Measurements from ENCODE around the gene ART5. TPM values are rescaled to one million over a fixed set of nuclear protein-coding genes. Genes with fewer than 3 reads are reported as not detected.
"Not testable (repeated sequence)": the region's sequence is repeated elsewhere in the genome, so short reads cannot be mapped to it uniquely, and the experiment has no call there.

The ART5 gene
- total RNA-seq, 1 donor from 2014 or later, result not detected

GRCh38 chr11:3658252-3658651 is 16.5 kb upstream of the ART5 start:
- DNase-seq (ENCODE audit: low read depth in 2 of 2), result no peak

- not testable (repeated sequence) for DNase-seq (ENCODE audit: low read depth in 2 of 2)
Measured at GRCh38 chr11:3657331-3657730, 15.5 kb upstream of the ART5 start.

DNA sequence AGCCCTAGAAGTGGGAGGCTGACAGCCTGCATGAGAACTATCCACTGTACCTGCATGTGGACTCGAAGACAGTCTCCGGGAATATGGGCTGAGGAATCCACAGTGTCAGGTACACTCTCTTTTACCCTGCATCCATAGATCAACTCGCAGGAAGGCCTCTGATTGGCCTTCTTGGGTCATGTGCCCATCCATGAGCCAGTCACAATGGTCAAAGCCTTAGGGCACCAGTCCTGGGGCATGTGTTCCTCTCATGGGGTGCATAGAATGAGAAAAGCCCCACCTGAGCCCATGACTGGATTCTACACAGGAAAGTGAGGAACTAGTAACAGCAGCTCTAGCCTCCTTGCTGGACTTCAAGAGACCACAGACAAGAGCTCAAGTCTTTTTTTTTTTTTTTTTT is 13.8 kb upstream of the ART5 start:
- no peak for DNase-seq (ENCODE audit: low read depth in 2 of 2)

GRCh38 chr11:3652514-3652913 is 10.7 kb upstream of the ART5 start:
- DNase-seq (ENCODE audit: low read depth in 2 of 2), result not testable (repeated sequence)

DNA sequence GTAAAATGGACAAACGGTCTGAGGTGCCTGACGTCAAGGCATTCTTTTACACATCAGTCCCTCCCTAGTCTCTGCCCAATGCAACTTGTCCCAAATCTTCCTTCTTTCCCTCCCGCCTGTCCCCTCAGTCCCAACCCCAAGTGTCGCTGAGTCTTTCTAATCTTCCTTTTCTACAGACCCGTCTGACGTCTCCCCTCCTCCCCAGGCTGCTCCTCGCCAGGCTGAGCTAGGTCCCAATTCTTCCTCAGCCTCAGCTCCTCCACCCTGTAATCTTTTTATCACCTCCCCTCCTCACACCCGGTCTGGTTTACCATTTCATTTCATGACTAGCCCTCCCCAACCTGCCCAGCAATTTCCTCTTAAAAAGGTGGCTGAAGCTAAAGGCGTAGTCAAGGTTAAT is 7.6 kb upstream of the ART5 start:
- DNase-seq (ENCODE audit: low read depth in 2 of 2), result not testable (repeated sequence)

DNA sequence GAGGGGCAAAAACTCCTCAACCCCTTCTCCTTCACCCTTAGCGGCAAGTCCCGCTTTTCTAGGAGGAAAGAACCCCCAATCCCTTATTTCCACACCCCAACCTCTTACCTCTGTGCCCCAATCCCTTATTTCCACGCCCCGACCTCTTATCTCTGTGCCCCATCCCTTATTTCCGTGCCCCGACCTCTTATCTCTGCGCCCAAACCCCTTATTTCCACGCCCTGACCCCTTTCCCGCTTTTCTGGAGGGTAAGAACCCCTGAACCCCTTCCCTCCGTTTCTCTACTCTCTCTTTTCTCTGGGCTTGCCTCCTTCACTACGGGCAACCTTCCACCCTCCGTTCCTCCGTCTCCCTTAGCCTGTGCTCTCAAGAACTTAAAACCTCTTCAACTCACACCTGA is 7.1 kb upstream of the ART5 start:
- DNase-seq (ENCODE audit: low read depth in 2 of 2), result not testable (repeated sequence)

GRCh38 chr11:3645552-3645951 is 3.8 kb upstream of the ART5 start:
- no peak for DNase-seq (ENCODE audit: low read depth in 2 of 2)

DNA sequence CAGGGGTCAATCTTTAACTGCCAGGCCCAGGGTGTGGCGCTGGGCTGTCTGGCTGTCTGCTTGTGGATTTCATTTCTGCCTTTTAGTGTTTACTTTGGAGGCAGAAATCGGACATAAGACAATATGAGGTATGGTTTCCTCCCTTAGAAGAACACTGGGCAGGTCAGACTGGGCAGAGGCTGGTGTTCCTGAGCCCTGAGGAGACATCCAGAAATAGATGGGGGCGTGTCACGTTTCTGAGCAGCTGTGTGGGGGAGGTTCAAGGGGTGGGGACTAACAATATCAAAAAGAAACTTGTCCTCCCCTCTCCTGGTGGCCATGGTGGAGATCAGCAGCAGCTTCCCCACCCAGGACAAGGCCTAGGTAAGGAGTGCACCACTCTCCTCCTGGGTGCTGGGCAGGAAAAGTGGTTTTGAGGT is 3.0 kb upstream of the ART5 start, which contains the start of gene ART1:
Gene ART1, plus strand, starts transcription at position 312 of the 419 bp plus-strand sequence. CDS start 14,086 bp downstream, outside the sequence.
- DNase-seq (ENCODE audit: low read depth in 2 of 2), result peak in 1 of 2 donors; percentile 28

- not testable (repeated sequence) for DNase-seq (ENCODE audit: low read depth in 2 of 2)
Measured at GRCh38 chr11:3643102-3643546, 1.3 kb upstream of the ART5 start.

GRCh38 chr11:3642071-3642951 is 519 bp upstream of the ART5 start:
- DNase-seq (ENCODE audit: low read depth in 2 of 2), result peak; percentile 39 to 48

- DNase-seq (ENCODE audit: low read depth in 2 of 2), result no peak
Measured at GRCh38 chr11:3641191-3641590, 601 bp downstream of the ART5 start.

DNA sequence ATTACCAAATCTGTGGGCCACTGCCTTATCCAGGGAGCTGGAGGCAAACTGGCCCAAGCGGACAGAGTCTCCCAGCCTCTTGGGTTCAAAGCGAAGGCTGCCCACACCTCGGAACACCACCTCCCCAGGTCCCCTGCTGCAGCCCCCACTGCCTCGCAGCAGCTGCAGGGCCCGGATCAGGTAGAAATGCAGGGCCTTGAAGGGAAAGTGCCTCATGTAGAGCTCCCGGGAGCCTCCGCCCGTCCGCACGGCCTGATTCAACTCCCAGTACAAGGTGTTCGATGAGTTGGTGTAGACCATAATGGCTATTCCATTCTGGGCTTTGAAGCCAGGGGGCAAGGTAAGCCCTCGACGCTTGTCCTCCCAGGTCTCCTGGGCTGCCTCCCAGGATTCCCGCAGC is 2.0 kb downstream of the ART5 start:
- no peak for DNase-seq (ENCODE audit: low read depth in 2 of 2)

- no peak for DNase-seq (ENCODE audit: low read depth in 2 of 2)
Measured at GRCh38 chr11:3638513-3638912, 3.3 kb downstream of the ART5 start.

- DNase-seq (ENCODE audit: low read depth in 2 of 2), result no peak
Measured at GRCh38 chr11:3637201-3637600, 4.6 kb downstream of the ART5 start.

GRCh38 chr11:3635641-3636375 is 6.0 kb downstream of the ART5 start:
- DNase-seq (ENCODE audit: low read depth in 2 of 2), result no peak

DNA sequence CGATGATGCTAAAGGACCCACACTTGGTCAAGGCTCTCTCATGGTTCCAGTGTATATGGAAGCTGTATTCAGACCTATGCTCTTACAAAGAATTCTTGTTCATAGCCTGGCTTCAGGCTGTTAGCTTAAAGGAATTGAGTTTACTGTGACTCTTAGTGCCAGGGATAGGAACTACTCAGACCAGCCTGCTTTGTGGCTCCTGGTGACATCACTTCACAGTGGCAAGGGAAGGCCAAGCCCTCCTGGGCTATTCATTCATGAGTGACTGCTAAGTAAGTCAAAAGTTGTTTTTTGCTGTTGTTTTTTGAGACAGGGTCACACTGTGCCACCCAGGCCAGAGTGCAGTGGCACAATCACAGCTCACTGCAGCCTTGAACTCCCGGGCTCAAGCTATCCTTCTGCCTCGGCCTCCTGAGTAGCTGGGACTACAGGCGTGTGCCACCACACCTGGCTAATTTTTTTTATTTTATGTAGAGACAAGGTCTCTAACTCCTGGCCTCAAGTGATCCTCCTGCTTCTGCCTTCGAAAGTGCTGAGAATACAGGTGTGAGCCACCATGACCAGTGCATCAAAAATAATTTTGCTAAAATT is 9.6 kb downstream of the ART5 start:
- no peak for DNase-seq (ENCODE audit: low read depth in 2 of 2)

DNA sequence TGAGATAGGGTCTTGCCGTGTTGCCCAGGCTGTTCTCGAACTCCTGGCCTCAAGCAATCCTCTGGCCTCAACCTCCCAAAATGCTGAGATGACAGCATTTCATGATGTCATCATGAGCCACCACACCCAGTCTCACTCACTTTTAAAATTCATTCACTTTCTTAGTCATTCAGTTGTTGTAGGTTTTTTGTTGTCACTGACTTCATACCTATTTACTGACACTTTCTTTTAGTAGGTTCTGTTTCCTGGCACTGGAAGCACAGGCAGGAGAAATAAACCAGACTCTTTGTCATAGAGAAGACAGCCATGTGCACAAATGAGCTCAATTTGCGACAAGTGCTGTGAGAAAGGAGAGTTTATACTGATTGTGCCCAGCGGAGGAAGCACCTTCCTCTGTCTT is 10.5 kb downstream of the ART5 start:
- no peak for DNase-seq (ENCODE audit: low read depth in 2 of 2)

DNA sequence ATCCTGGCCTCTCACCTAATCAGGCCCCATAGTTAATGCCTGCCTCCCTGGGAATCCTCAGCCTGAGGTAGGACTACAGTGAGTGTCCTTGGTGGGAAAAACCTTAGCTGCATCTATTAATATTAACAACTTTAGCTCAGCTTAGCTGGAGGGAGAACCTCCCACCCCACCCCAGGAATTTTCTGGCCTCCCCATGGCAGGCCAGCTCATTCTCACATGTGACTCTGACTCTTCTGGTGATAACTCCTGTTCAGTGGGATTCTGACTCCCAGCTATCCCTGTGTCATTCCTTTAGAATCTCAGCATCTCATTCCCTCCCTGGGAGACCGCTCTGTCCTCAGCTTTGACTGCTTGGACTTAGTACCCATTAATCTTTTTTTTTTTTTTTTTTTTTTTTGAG is 14.5 kb downstream of the ART5 start:
- DNase-seq (ENCODE audit: low read depth in 2 of 2), result no peak

DNA sequence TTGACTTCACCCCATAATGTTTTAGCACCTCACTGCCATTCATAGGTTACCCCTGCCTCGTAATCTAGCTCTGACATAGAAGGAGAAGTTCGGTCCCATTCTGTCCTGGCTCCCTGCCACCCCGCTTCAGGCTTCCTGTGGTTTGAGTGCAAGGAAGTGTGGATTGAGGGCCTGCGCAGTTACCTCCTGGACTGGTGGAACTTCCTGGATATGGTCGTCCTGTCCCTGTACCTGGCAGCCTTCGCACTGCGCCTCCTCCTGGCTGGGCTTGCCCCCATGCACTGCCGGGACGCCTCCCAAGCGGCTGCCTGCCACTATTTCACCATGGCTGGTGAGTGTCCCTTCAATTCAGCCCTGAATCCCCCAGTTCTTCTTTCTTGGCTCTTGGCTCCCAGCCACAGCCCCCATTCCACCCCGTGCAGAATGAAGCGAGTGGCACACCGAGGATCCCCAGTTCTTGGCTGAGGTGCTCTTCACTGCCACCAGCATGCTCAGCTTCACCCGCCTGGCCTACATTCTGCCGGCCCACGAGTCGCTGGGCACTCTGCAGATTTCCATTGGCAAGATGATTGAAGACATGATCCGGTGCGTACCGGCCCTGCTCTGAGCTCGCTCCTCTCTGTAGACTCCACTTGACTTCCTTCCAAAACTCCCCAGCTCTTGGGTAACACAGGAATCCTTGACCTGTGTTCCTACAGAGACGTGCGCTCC is 15.4 kb downstream of the ART5 start:
- no peak for DNase-seq (ENCODE audit: low read depth in 2 of 2)

GRCh38 chr11:3623767-3624458 is 17.9 kb downstream of the ART5 start:
- no peak for DNase-seq (ENCODE audit: low read depth in 2 of 2)

DNA sequence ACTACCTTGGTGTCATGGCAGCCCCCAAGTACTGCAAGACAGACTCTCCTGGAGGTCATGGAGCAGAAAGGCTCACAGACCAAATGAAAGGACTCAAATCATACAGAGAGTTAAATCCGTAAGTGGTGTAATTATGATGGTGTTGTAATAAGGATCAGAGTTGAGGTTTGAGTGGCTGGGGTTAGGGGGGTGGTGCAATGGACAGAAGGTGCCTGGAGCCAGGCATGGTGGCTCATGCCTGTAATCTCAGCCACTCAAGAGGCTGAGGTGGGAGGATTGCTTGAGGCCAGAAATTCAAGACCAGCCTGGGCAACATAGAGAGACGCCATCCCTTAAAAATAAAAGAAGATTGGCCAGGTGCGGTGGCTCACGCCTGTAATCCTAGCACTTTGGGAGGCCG is 18.7 kb downstream of the ART5 start:
- no peak for DNase-seq (ENCODE audit: low read depth in 2 of 2)

All from lung microvascular endothelial cell (primary cell).